C4-2B (cell line): ENCODE results near the gene KRTAP5-5.

Experiments used
- CTCF ChIP-seq: fragments of 450-650 bp; conservative IDR thresholded peaks from 2 replicates; pipeline ENCODE4 v1.5.1; 2017; ENCODE audit warnings: mild to moderate bottlenecking
- ZFX ChIP-seq: fragments of 450-650 bp; IDR thresholded peaks from 2 replicates; pipeline ENCODE4 v1.6.1; 2017

- TF ChIP-seq CTCF (no peak), ZFX (no peak)
Measured at GRCh38 chr11:1624621-1625020, 5.0 kb upstream of the KRTAP5-5 start.
